ENCODE measurements around the gene CAPN12. TPM values are rescaled to one million over a fixed set of nuclear protein-coding genes. Genes with fewer than 3 reads are reported as not detected.
A peak's percentile ranks its signal among the peaks of the same experiment; 100 is the strongest.

CAPN12 gene
- polyA plus RNA-seq, 1 donor (not counting 4 experiments of a cell fraction or from before 2014, with no cell fraction given): 5.6 TPM

DNA sequence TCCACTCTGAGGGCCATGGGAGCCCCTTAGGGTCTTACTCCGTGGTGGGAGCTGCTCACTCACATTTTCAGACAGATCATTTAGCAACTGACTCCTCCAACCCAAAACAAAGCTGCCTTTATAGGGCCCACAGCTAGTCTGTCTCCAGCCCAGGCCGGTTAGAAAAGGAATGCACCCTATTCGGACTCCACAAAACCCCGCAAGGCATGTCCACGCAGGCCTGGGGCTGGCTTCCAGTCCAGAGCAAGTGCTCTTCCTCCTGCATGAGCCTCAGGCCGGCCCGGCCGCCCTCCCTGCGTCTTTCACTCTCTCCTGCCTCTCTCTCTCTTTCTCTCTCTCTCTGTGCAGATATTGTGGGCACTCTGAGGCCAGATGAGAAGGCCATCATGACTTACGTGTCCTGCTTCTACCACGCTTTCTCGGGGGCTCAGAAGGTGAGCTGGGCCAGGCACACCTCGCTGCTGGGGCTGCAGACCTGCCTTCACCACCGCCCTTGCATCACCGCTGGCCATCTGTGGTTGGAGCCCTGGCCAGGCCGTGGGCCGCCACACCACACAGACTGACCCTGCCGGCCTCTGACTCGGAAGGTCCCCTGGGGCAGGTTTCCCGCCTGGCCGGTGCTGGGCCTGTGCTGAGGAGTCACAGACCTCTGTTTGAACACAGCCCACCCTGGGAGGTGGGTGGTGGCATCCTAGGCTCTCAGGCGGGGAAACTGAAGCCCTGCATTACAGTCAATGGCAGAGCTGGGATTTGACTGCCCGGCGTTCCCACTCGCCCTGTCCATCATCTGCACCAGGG, 33.1 kb downstream of the CAPN12 start:
- no peak overlapping the region for H2AFZ ChIP-seq (ENCODE audit: control insufficient read depth, low read length)
- H3K9ac ChIP-seq (ENCODE audit: control insufficient read depth, extremely low read depth, insufficient read depth, low read length): peak overlapping the region; percentile 48
- peak overlapping the region; percentile 24 for H3K27ac ChIP-seq (ENCODE audit: control insufficient read depth, insufficient read depth, low read length)
- no peak for DNase-seq (ENCODE audit: low read depth, low spot score)
- peaks cover 77 to 84% of the 10 kb centered on the region in 2 experiments for H3K36me3 ChIP-seq (ENCODE audit: control insufficient read depth in 2 of 2, extremely low read depth in 1 of 2, insufficient read depth in 2 of 2, low read length in 2 of 2)
- TF ChIP-seq EZH2 (IDR thresholded peaks at IDR 0.05; ENCODE audit: low read length) (no peak), CTCF (optimal IDR thresholded peaks at IDR 0.05 in 1 of 3, IDR thresholded peaks at IDR 0.05 in 1 of 3, conservative IDR thresholded peaks at IDR 0.05 in 1 of 3; ENCODE audit: extremely low read depth in 1 of 3, insufficient read depth in 2 of 3, low read length in 3 of 3) (no peak)
- H4K20me1 ChIP-seq (ENCODE audit: control insufficient read depth, extremely low read depth, insufficient read depth, low read length): peaks cover 3% of the 10 kb centered on the region
- no peaks in the 10 kb centered on the region for H3K9me3 ChIP-seq (ENCODE audit: control insufficient read depth, low read depth, low read length)
- dilution Hi-C loops (cut with MboI; ENCODE audit: extremely low pct_ligation_motif_present, low sequenced_read_pairs): no loop called here
- H3K79me2 ChIP-seq (ENCODE audit: control insufficient read depth, insufficient read depth, low read length): peaks cover 72% of the 10 kb centered on the region
- H3K4me2 ChIP-seq (ENCODE audit: control insufficient read depth, extremely low read depth, insufficient read depth, low read depth, low read length): no peak overlapping the region
- H3K4me1 ChIP-seq (ENCODE audit: control insufficient read depth, extremely low read depth, insufficient read depth, low read length): peaks cover 24% of the 10 kb centered on the region
- no peak overlapping the region for H3K4me3 ChIP-seq (ENCODE audit: control insufficient read depth in 2 of 3, extremely low read depth in 1 of 3, insufficient read depth in 2 of 3, low read depth in 1 of 3, low read length in 3 of 3)
- H3K27me3 ChIP-seq (ENCODE audit: control insufficient read depth, extremely low read depth, insufficient read depth, low read length): no peaks in the 10 kb centered on the region
- H3K9me1 ChIP-seq (ENCODE audit: control insufficient read depth, extremely low read depth, insufficient read depth, low read length): no peaks in the 10 kb centered on the region
- FAIRE-seq: no peak

GRCh38 chr19:38710416-38710702, 33.9 kb downstream of the CAPN12 start:
- no peaks in the 10 kb centered on the region for H3K9me1 ChIP-seq (ENCODE audit: control insufficient read depth, extremely low read depth, insufficient read depth, low read length)
- FAIRE-seq: no peak
- DNase-seq (ENCODE audit: low read depth, low spot score): no peak
- H3K79me2 ChIP-seq (ENCODE audit: control insufficient read depth, insufficient read depth, low read length): peaks cover 79% of the 10 kb centered on the region
- no peaks in the 10 kb centered on the region for H3K9me3 ChIP-seq (ENCODE audit: control insufficient read depth, low read depth, low read length)
- peak overlapping the region; percentile 23 for H3K27ac ChIP-seq (ENCODE audit: control insufficient read depth, insufficient read depth, low read length)
- no peak overlapping the region for H3K4me3 ChIP-seq (ENCODE audit: control insufficient read depth in 2 of 3, extremely low read depth in 1 of 3, insufficient read depth in 2 of 3, low read depth in 1 of 3, low read length in 3 of 3)
- no peak overlapping the region for H3K4me2 ChIP-seq (ENCODE audit: control insufficient read depth, extremely low read depth, insufficient read depth, low read depth, low read length)
- peaks cover 3% of the 10 kb centered on the region for H4K20me1 ChIP-seq (ENCODE audit: control insufficient read depth, extremely low read depth, insufficient read depth, low read length)
- H3K9ac ChIP-seq (ENCODE audit: control insufficient read depth, extremely low read depth, insufficient read depth, low read length): peak overlapping the region; percentile 48
- TF ChIP-seq CTCF (optimal IDR thresholded peaks at IDR 0.05 in 1 of 3, IDR thresholded peaks at IDR 0.05 in 1 of 3, conservative IDR thresholded peaks at IDR 0.05 in 1 of 3; ENCODE audit: extremely low read depth in 1 of 3, insufficient read depth in 2 of 3, low read length in 3 of 3) (no peak), EZH2 (IDR thresholded peaks at IDR 0.05; ENCODE audit: low read length) (no peak)
- no peak overlapping the region for H2AFZ ChIP-seq (ENCODE audit: control insufficient read depth, low read length)
- H3K4me1 ChIP-seq (ENCODE audit: control insufficient read depth, extremely low read depth, insufficient read depth, low read length): peaks cover 24% of the 10 kb centered on the region
- no peaks in the 10 kb centered on the region for H3K27me3 ChIP-seq (ENCODE audit: control insufficient read depth, extremely low read depth, insufficient read depth, low read length)
- H3K36me3 ChIP-seq (ENCODE audit: control insufficient read depth in 2 of 2, extremely low read depth in 1 of 2, insufficient read depth in 2 of 2, low read length in 2 of 2): peaks cover 81 to 90% of the 10 kb centered on the region in 2 experiments
- dilution Hi-C loops (cut with MboI; ENCODE audit: extremely low pct_ligation_motif_present, low sequenced_read_pairs): no loop called here
